NT2/D1 (cell line): Measurements from ENCODE around the gene AGO3.
A peak's percentile ranks its signal among the peaks of the same experiment; 100 is the strongest.

Experiments
- DNase-seq: peaks from one replicate; pipeline ENCODE4 v3.0.0-alpha.2; 2011; ENCODE audit warnings: low read depth, low spot score
- H3K27me3 ChIP-seq: 2 replicates; pipeline ENCODE4 v1.6.0; 2011; ENCODE audit warnings: mild to moderate bottlenecking; ENCODE audit not compliant: insufficient read length, insufficient read depth
- H3K36me3 ChIP-seq: 2 replicates; pipeline ENCODE4 v1.6.1; 2011; ENCODE audit warnings: mild to moderate bottlenecking, low read length, mixed read lengths; ENCODE audit not compliant: insufficient read depth, insufficient read length
- H3K4me1 ChIP-seq: 2 replicates; pipeline ENCODE4 v1.5.1; 2011; ENCODE audit not compliant: insufficient read depth, insufficient read length
- H3K4me3 ChIP-seq: 2 replicates; pipeline ENCODE4 v1.5.1; 2011; ENCODE audit warnings: low read depth; ENCODE audit not compliant: insufficient read length
- H3K9ac ChIP-seq: 2 replicates; pipeline ENCODE4 v1.6.0; 2011; ENCODE audit warnings: low read depth; ENCODE audit not compliant: insufficient read length
- H3K9me3 ChIP-seq: 2 replicates; pipeline ENCODE4 v1.5.1; 2011; ENCODE audit warnings: mild to moderate bottlenecking, low read length; ENCODE audit not compliant: insufficient read depth
- SUZ12 ChIP-seq: IDR thresholded peaks from 2 replicates; pipeline ENCODE4 v1.6.1; 2011; ENCODE audit not compliant: insufficient read length, insufficient read depth; ENCODE audit errors: extremely low read depth
- YY1 ChIP-seq: IDR thresholded peaks from 2 replicates; pipeline ENCODE4 v1.6.1; 2011; ENCODE audit not compliant: insufficient read length, insufficient read depth
- ZNF274 ChIP-seq: IDR thresholded peaks from 2 replicates; pipeline ENCODE4 v1.6.1; 2011; ENCODE audit warnings: mild to moderate bottlenecking, low read depth, low read length

The AGO3 gene

GRCh38 chr1:36076979-36077573 lies 146.2 kb downstream of the AGO3 start:
- DNase-seq: no peak
- no peak overlapping the region for H3K4me3 ChIP-seq
- no peak overlapping the region for H3K9ac ChIP-seq
- H3K4me1 ChIP-seq: no peaks in the 10 kb centered on the region
- no peaks in the 10 kb centered on the region for H3K27me3 ChIP-seq
- H3K36me3 ChIP-seq: no peaks in the 10 kb centered on the region
- TF ChIP-seq SUZ12: no peak
- no peak for TF ChIP-seq YY1
- TF ChIP-seq ZNF274: no peak
- H3K9me3 ChIP-seq: no peaks in the 10 kb centered on the region

GRCh38 chr1:36080236-36080635 lies 149.3 kb downstream of the AGO3 start:
- no peak overlapping the region for H3K4me3 ChIP-seq
- H3K4me1 ChIP-seq: peaks cover 4% of the 10 kb centered on the region
- no peak for DNase-seq
- no peak for TF ChIP-seq YY1
- no peak for TF ChIP-seq SUZ12
- H3K27me3 ChIP-seq: peaks cover 9% of the 10 kb centered on the region
- H3K36me3 ChIP-seq: no peaks in the 10 kb centered on the region
- H3K9ac ChIP-seq: no peak overlapping the region
- H3K9me3 ChIP-seq: no peaks in the 10 kb centered on the region

GRCh38 chr1:36080801-36081200 lies 149.9 kb downstream of the AGO3 start:
- H3K9me3 ChIP-seq: no peaks in the 10 kb centered on the region
- peaks cover 4% of the 10 kb centered on the region for H3K4me1 ChIP-seq
- no peak for DNase-seq
- no peak overlapping the region for H3K4me3 ChIP-seq
- H3K9ac ChIP-seq: no peak overlapping the region
- no peak for TF ChIP-seq YY1
- TF ChIP-seq SUZ12: no peak
- TF ChIP-seq ZNF274: no peak
- no peaks in the 10 kb centered on the region for H3K36me3 ChIP-seq
- H3K27me3 ChIP-seq: peaks cover 9% of the 10 kb centered on the region

GRCh38 chr1:36081926-36082485 lies 151.1 kb downstream of the AGO3 start:
- Histone ChIP-seq H3K27me3 (peaks cover 9% of the 10 kb centered on the region), H3K36me3 (no peaks in the 10 kb centered on the region), H3K4me1 (peaks cover 12% of the 10 kb centered on the region), H3K4me3 (no peak overlapping the region), H3K9ac (no peak overlapping the region), H3K9me3 (no peaks in the 10 kb centered on the region)
- DNase-seq: no peak
- TF ChIP-seq SUZ12: no peak
- no peak for TF ChIP-seq ZNF274
- TF ChIP-seq YY1: no peak

GRCh38 chr1:36083219-36083618 lies 152.3 kb downstream of the AGO3 start:
- TF ChIP-seq YY1 (no peak), ZNF274 (no peak)
- no peak for DNase-seq
- Histone ChIP-seq H3K36me3 (no peaks in the 10 kb centered on the region), H3K9me3 (no peaks in the 10 kb centered on the region), H3K4me3 (no peak overlapping the region), H3K27me3 (peaks cover 9% of the 10 kb centered on the region), H3K9ac (no peak overlapping the region), H3K4me1 (peaks cover 23% of the 10 kb centered on the region)

GRCh38 chr1:36083635-36084496 lies 153.0 kb downstream of the AGO3 start, which contains the start of gene TEKT2:
Gene TEKT2 (plus strand): TSS chr1:36084094. CDS start chr1:36084922, 828 bp downstream.
- peaks cover 9% of the 10 kb centered on the region for H3K27me3 ChIP-seq
- no peaks in the 10 kb centered on the region for H3K36me3 ChIP-seq
- DNase-seq: peak; percentile 75
- H3K4me3 ChIP-seq: peak within 1 kb of the TSS; percentile 49
- H3K9me3 ChIP-seq: no peaks in the 10 kb centered on the region
- TF ChIP-seq YY1 (no peak), ZNF274 (no peak), SUZ12 (no peak)
- peak within 1 kb of the TSS; percentile 79 for H3K9ac ChIP-seq
- peaks cover 26% of the 10 kb centered on the region for H3K4me1 ChIP-seq

GRCh38 chr1:36084497-36085115 lies 153.7 kb downstream of the AGO3 start:
- Histone ChIP-seq H3K9me3 (no peaks in the 10 kb centered on the region), H3K4me1 (peaks cover 29% of the 10 kb centered on the region), H3K27me3 (peaks cover 9% of the 10 kb centered on the region), H3K4me3 (peak overlapping the region; percentile 49), H3K9ac (peak overlapping the region; percentile 79), H3K36me3 (peaks cover 3% of the 10 kb centered on the region)
- TF ChIP-seq SUZ12 (no peak), YY1 (no peak), ZNF274 (no peak)
- no peak for DNase-seq
